SK-N-SH treated with all-trans-retinoic acid at 6 μM for 48 hours (cell line): ENCODE data around the gene ZNF575.
A peak's percentile ranks its signal among the peaks of the same experiment; 100 is the strongest.

Experiments
- ATAC-seq: fragments of 200-7000 bp; cut with Tn5 transposase; 3 replicates; pipeline ENCODE4 v1.9.1; 2020; ENCODE audit warnings: mild to moderate bottlenecking, moderate library complexity
- ARNTL ChIP-seq: fragments of 450-650 bp; formaldehyde crosslinking; IDR thresholded peaks from 2 replicates; pipeline ENCODE4 v1.5.0; 2020; ENCODE audit warnings: low read depth, mild to moderate bottlenecking, moderate library complexity, borderline replicate concordance
- BACH2 ChIP-seq: fragments of 250-450 bp; sonication (Bioruptor Pico); IDR thresholded peaks from 2 replicates; pipeline ENCODE4 v1.9.0; 2021; ENCODE audit warnings: mild to moderate bottlenecking, borderline replicate concordance
- CREB5 ChIP-seq: fragments of 250-450 bp; sonication (Bioruptor Pico); IDR thresholded peaks from 2 replicates; pipeline ENCODE4 v1.5.1; 2020; ENCODE audit warnings: low read depth, mild to moderate bottlenecking, moderate library complexity
- CSDC2 ChIP-seq: fragments of 250-450 bp; sonication (Bioruptor Pico); IDR thresholded peaks from 2 replicates; pipeline ENCODE4 v1.5.0; 2020; ENCODE audit warnings: mild to moderate bottlenecking, moderate library complexity
- CSRNP3 ChIP-seq: fragments of 250-450 bp; sonication (Bioruptor Pico); IDR thresholded peaks from 2 replicates; pipeline ENCODE4 v1.5.1; 2021; ENCODE audit warnings: mild to moderate bottlenecking, moderate library complexity
- ESRRG ChIP-seq: fragments of 250-450 bp; sonication (Bioruptor Pico); IDR thresholded peaks from 2 replicates; pipeline ENCODE4 v1.6.1; 2021; ENCODE audit warnings: mild to moderate bottlenecking
- ISL1 ChIP-seq: fragments of 250-450 bp; sonication (Bioruptor Pico); IDR thresholded peaks from 2 replicates; pipeline ENCODE4 v2.1.2; 2022; ENCODE audit warnings: mild to moderate bottlenecking, moderate library complexity
- OSR1 ChIP-seq: fragments of 250-450 bp; sonication (Bioruptor Pico); IDR thresholded peaks from 2 replicates; pipeline ENCODE4 v1.8.0; 2022; ENCODE audit warnings: moderate library complexity, mild to moderate bottlenecking, inconsistent platforms
- PATZ1 ChIP-seq: fragments of 250-450 bp; sonication (Bioruptor Pico); IDR thresholded peaks from 2 replicates; pipeline ENCODE4 v1.8.0; 2020; ENCODE audit warnings: mild to moderate bottlenecking, moderate library complexity, borderline replicate concordance
- POU6F1 ChIP-seq: fragments of 250-450 bp; sonication (Bioruptor Pico); IDR thresholded peaks from 2 replicates; pipeline ENCODE4 v1.8.0; 2021; ENCODE audit warnings: low read depth, mild to moderate bottlenecking, moderate library complexity, borderline replicate concordance
- PPARA ChIP-seq: fragments of 250-450 bp; sonication (Bioruptor Pico); IDR thresholded peaks from 2 replicates; pipeline ENCODE4 v1.5.0; 2020; ENCODE audit warnings: mild to moderate bottlenecking, borderline replicate concordance
- RARB ChIP-seq: fragments of 250-450 bp; sonication (Bioruptor Pico); IDR thresholded peaks from 2 replicates; pipeline ENCODE4 v1.8.0; 2021; ENCODE audit warnings: mild to moderate bottlenecking, moderate library complexity
- SNAI2 ChIP-seq: fragments of 250-450 bp; sonication (Bioruptor Pico); IDR thresholded peaks from 2 replicates; pipeline ENCODE4 v1.5.0; 2020; ENCODE audit warnings: mild to moderate bottlenecking, moderate library complexity
- TCF4 ChIP-seq: fragments of 250-450 bp; sonication (Bioruptor Pico); IDR thresholded peaks from 2 replicates; pipeline ENCODE4 v1.8.0; 2021; ENCODE audit warnings: mild to moderate bottlenecking, moderate library complexity, borderline replicate concordance
- TOX ChIP-seq: fragments of 250-450 bp; sonication (Bioruptor Pico); IDR thresholded peaks from 2 replicates; pipeline ENCODE4 v1.8.0; 2021; ENCODE audit warnings: mild to moderate bottlenecking, moderate library complexity, borderline replicate concordance
- TSHZ2 ChIP-seq: fragments of 250-450 bp; sonication (Bioruptor Pico); IDR thresholded peaks from 2 replicates; pipeline ENCODE4 v1.5.0; 2020; ENCODE audit warnings: mild to moderate bottlenecking, moderate library complexity
- ZFP3 ChIP-seq: fragments of 250-450 bp; sonication (Bioruptor Pico); IDR thresholded peaks from 2 replicates; pipeline ENCODE4 v1.5.0; 2020; ENCODE audit warnings: mild to moderate bottlenecking, moderate library complexity
- ZFP30 ChIP-seq: fragments of 450-650 bp; formaldehyde crosslinking; IDR thresholded peaks from 2 replicates; pipeline ENCODE4 v1.5.0; 2022; ENCODE audit warnings: mild to moderate bottlenecking, moderate library complexity
- ZNF565 ChIP-seq: fragments of 450-650 bp; formaldehyde crosslinking; conservative IDR thresholded peaks from 2 replicates; pipeline ENCODE4 v1.5.0; 2020; ENCODE audit warnings: low read depth, mild to moderate bottlenecking, moderate library complexity
- ZNF70 ChIP-seq: fragments of 450-650 bp; formaldehyde crosslinking; IDR thresholded peaks from 2 replicates; pipeline ENCODE4 v1.5.0; 2020; ENCODE audit warnings: mild to moderate bottlenecking, moderate library complexity
- ZNF8 ChIP-seq: fragments of 450-650 bp; formaldehyde crosslinking; IDR thresholded peaks from 2 replicates; pipeline ENCODE4 v1.5.0; 2020; ENCODE audit warnings: mild to moderate bottlenecking, moderate library complexity

Gene ZNF575

GRCh38 chr19:43502419-43502976, 30.5 kb upstream of the ZNF575 start (continued):
- TF ChIP-seq CSRNP3, result no peak
- TF ChIP-seq POU6F1 (CRISPR knock-in tag), result no peak

GRCh38 chr19:43503501-43504425, 29.2 kb upstream of the ZNF575 start:
- peak; percentile 96 for ATAC-seq
- TF ChIP-seq CREB5 (CRISPR knock-in tag), result no peak
- no peak for TF ChIP-seq ZNF70 (CRISPR knock-in tag)
- TF ChIP-seq ESRRG, result no peak
- no peak for TF ChIP-seq PPARA
- TF ChIP-seq ZNF8 (CRISPR knock-in tag), result no peak
- no peak for TF ChIP-seq TOX (CRISPR knock-in tag)
- TF ChIP-seq CSRNP3, result no peak
- no peak for TF ChIP-seq ARNTL (CRISPR knock-in tag)
- TF ChIP-seq ZNF565 (CRISPR knock-in tag), result no peak

- ATAC-seq, result peak; percentile 72
- TF ChIP-seq TSHZ2 (CRISPR knock-in tag), result no peak
- TF ChIP-seq CSDC2, result no peak
- TF ChIP-seq CREB5 (CRISPR knock-in tag), result no peak
- TF ChIP-seq OSR1, result no peak
- no peak for TF ChIP-seq PATZ1
- TF ChIP-seq ISL1 (CRISPR knock-in tag), result no peak
- no peak for TF ChIP-seq ZFP30 (CRISPR knock-in tag)
- no peak for TF ChIP-seq ZNF565 (CRISPR knock-in tag)
- no peak for TF ChIP-seq CSRNP3
- TF ChIP-seq BACH2 (CRISPR knock-in tag), result no peak
- TF ChIP-seq ARNTL (CRISPR knock-in tag), result no peak
- no peak for TF ChIP-seq ZNF8 (CRISPR knock-in tag)
- TF ChIP-seq SNAI2 (CRISPR knock-in tag), result no peak
- no peak for TF ChIP-seq ZFP3 (CRISPR knock-in tag)
- TF ChIP-seq RARB (CRISPR knock-in tag), result no peak
- TF ChIP-seq TOX (CRISPR knock-in tag), result no peak
- no peak for TF ChIP-seq TCF4
Measured at GRCh38 chr19:43504426-43505185, 28.4 kb upstream of the ZNF575 start, which contains the start of gene PHLDB3. Gene PHLDB3, minus strand, starts transcription at chr19:43504746. Its CDS starts 628 bp downstream, at chr19:43504118.
